ENCODE data around the gene ICOS.

ICOS gene, protein sequence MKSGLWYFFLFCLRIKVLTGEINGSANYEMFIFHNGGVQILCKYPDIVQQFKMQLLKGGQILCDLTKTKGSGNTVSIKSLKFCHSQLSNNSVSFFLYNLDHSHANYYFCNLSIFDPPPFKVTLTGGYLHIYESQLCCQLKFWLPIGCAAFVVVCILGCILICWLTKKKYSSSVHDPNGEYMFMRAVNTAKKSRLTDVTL

GRCh38 chr2:203936535-203936934, at the start of gene ICOS:
Gene ICOS, plus strand, starts transcription at chr2:203936763. Its CDS starts 52 bp downstream, at chr2:203936815.
- Mint-ChIP-seq H3K36me3 (ENCODE audit: low read depth) (peaks cover 47% of the 10 kb centered on the region), H3K9me3 (peaks cover 5% of the 10 kb centered on the region), H3K4me1 (ENCODE audit: low read depth) (peaks cover 70% of the 10 kb centered on the region), H3K27me3 (no peaks in the 10 kb centered on the region), H3K4me3 (peak within 1 kb of the TSS; percentile 94), H3K27ac (peak within 1 kb of the TSS; percentile 87)

- peaks cover 61% of the 10 kb centered on the region for H3K4me1 Mint-ChIP-seq (ENCODE audit: low read depth)
- H3K36me3 Mint-ChIP-seq (ENCODE audit: low read depth), result no peaks in the 10 kb centered on the region
- H3K27me3 Mint-ChIP-seq, result no peaks in the 10 kb centered on the region
- H3K4me3 Mint-ChIP-seq, result no peak overlapping the region
- H3K9me3 Mint-ChIP-seq, result no peaks in the 10 kb centered on the region
- no peak overlapping the region for H3K27ac Mint-ChIP-seq
These were observed 48.9 kb upstream of the ICOS start for GRCh38 chr2:203887677-203888076.

- Mint-ChIP-seq H3K9me3 (no peaks in the 10 kb centered on the region), H3K4me3 (no peak overlapping the region), H3K36me3 (ENCODE audit: low read depth) (no peaks in the 10 kb centered on the region), H3K27me3 (no peaks in the 10 kb centered on the region), H3K27ac (no peak overlapping the region), H3K4me1 (ENCODE audit: low read depth) (peaks cover 75% of the 10 kb centered on the region)
These were observed 47.0 kb upstream of the ICOS start for GRCh38 chr2:203889542-203889941.

- no peaks in the 10 kb centered on the region for H3K36me3 Mint-ChIP-seq (ENCODE audit: low read depth)
- H3K4me3 Mint-ChIP-seq, result no peak overlapping the region
- no peak overlapping the region for H3K27ac Mint-ChIP-seq
- H3K27me3 Mint-ChIP-seq, result no peaks in the 10 kb centered on the region
- peaks cover 78% of the 10 kb centered on the region for H3K4me1 Mint-ChIP-seq (ENCODE audit: low read depth)
- no peaks in the 10 kb centered on the region for H3K9me3 Mint-ChIP-seq
These were observed 46.6 kb upstream of the ICOS start for GRCh38 chr2:203889944-203890343.

DNA sequence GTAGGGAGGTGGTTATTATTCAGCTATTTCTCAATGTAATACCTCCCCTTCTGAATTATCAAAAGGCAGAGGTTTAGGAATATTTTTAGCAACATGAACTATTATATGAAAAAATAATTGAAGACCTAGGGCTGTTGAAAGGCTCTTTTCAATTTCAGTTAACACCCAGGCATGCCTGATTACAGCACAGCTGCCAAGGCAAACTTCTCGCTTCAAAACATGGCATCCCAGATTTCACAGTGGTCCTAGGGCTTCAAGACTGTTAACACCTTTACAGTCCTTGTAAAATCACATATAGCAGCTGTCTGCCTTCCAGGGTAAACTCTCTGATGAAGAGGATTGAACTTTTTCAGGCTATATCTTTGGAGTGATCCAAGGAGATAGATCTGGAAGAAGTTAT, 45.8 kb upstream of the ICOS start:
- peaks cover 77% of the 10 kb centered on the region for H3K4me1 Mint-ChIP-seq (ENCODE audit: low read depth)
- H3K27me3 Mint-ChIP-seq, result no peaks in the 10 kb centered on the region
- no peaks in the 10 kb centered on the region for H3K9me3 Mint-ChIP-seq
- H3K27ac Mint-ChIP-seq, result peak overlapping the region; percentile 84
- H3K36me3 Mint-ChIP-seq (ENCODE audit: low read depth), result no peaks in the 10 kb centered on the region
- H3K4me3 Mint-ChIP-seq, result no peak overlapping the region

GRCh38 chr2:203891474-203891873, 45.1 kb upstream of the ICOS start:
- H3K27me3 Mint-ChIP-seq, result no peaks in the 10 kb centered on the region
- peak overlapping the region; percentile 38 for H3K4me3 Mint-ChIP-seq
- peak overlapping the region; percentile 84 for H3K27ac Mint-ChIP-seq
- no peaks in the 10 kb centered on the region for H3K9me3 Mint-ChIP-seq
- H3K4me1 Mint-ChIP-seq (ENCODE audit: low read depth), result peaks cover 69% of the 10 kb centered on the region
- H3K36me3 Mint-ChIP-seq (ENCODE audit: low read depth), result no peaks in the 10 kb centered on the region

DNA sequence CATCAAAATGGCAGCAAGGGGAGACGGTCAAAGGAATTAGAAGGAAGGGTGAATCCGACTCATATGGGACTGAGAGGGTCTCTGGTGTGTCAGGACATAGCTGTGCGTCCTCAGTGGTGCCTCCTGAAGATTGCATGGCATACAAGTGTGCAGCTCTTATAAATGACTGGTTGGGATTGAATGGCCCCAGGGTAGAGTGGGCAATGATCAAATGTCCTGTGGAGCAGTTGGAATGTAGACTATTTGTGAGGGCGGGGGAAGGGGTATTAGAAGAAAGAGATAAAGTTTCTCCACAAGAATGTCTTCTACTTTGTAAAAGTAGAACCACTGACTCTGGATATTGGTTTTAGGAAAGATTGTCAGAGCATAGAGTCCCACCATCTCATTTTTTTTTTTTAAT, 44.4 kb upstream of the ICOS start:
- H3K27ac Mint-ChIP-seq, result peak overlapping the region; percentile 36

GRCh38 chr2:203893401-203893800, 43.2 kb upstream of the ICOS start:
- Mint-ChIP-seq H3K27me3 (no peaks in the 10 kb centered on the region), H3K4me1 (ENCODE audit: low read depth) (peaks cover 69% of the 10 kb centered on the region), H3K27ac (no peak overlapping the region), H3K36me3 (ENCODE audit: low read depth) (no peaks in the 10 kb centered on the region), H3K9me3 (no peaks in the 10 kb centered on the region), H3K4me3 (no peak overlapping the region)

More for the DNA sequence above, 44.4 kb upstream of the ICOS start:
- Mint-ChIP-seq H3K27me3 (no peaks in the 10 kb centered on the region), H3K9me3 (no peaks in the 10 kb centered on the region), H3K4me1 (ENCODE audit: low read depth) (peaks cover 66% of the 10 kb centered on the region), H3K4me3 (no peak overlapping the region), H3K36me3 (ENCODE audit: low read depth) (no peaks in the 10 kb centered on the region)

GRCh38 chr2:203893840-203894239, 42.7 kb upstream of the ICOS start:
- Mint-ChIP-seq H3K9me3 (no peaks in the 10 kb centered on the region), H3K4me1 (ENCODE audit: low read depth) (peaks cover 69% of the 10 kb centered on the region)

DNA sequence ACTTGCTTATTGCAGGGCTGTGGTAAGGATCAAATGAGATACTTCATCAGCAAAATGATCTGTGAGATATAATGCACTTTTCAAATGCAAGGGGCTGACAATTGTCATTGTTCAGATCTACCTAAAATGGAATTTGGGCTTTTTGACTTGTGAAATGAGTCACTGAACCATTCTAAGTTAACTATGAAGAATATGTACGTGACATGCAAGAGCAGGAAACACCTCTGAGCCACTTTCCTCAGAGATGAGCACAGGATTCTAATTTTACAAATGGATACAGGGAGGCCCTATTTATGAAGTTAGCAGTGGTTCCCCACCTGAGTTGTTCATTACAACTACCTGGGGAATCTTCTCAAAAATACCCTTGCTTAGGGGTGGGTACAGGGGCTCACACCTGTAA, 42.3 kb upstream of the ICOS start:
- H3K4me1 Mint-ChIP-seq (ENCODE audit: low read depth), result peaks cover 67% of the 10 kb centered on the region
- peak overlapping the region; percentile 35 for H3K4me3 Mint-ChIP-seq
- no peaks in the 10 kb centered on the region for H3K27me3 Mint-ChIP-seq
- H3K9me3 Mint-ChIP-seq, result no peaks in the 10 kb centered on the region
- no peaks in the 10 kb centered on the region for H3K36me3 Mint-ChIP-seq (ENCODE audit: low read depth)
- H3K27ac Mint-ChIP-seq, result peak overlapping the region; percentile 75

More at GRCh38 chr2:203893840-203894239, 42.7 kb upstream of the ICOS start:
- H3K27me3 Mint-ChIP-seq, result no peaks in the 10 kb centered on the region
- H3K4me3 Mint-ChIP-seq, result peak overlapping the region; percentile 35
- H3K36me3 Mint-ChIP-seq (ENCODE audit: low read depth), result no peaks in the 10 kb centered on the region
- H3K27ac Mint-ChIP-seq, result peak overlapping the region; percentile 75

DNA sequence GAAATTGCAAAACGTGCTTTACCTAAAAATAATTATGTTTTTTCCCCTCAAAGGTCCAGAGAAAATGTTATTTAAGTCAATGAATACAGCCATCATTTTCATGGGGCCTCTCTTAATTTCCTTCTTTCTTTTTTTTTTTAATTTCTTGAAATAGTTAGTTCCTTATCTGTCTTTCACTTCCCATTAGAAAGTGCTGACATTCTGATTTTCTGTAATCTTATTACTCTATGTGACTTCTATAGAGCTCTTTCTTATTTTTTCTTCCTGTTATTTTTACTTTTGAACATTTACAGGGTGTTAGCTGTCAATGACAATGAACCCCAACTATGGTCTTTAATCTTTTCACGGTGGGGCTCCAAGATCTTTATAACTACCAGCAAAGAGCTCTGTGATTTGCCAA, 39.0 kb upstream of the ICOS start:
- Mint-ChIP-seq H3K4me1 (ENCODE audit: low read depth) (peaks cover 36% of the 10 kb centered on the region), H3K4me3 (no peak overlapping the region), H3K36me3 (ENCODE audit: low read depth) (peaks cover 14% of the 10 kb centered on the region), H3K9me3 (peaks cover 17% of the 10 kb centered on the region), H3K27me3 (no peaks in the 10 kb centered on the region), H3K27ac (no peak overlapping the region)

DNA sequence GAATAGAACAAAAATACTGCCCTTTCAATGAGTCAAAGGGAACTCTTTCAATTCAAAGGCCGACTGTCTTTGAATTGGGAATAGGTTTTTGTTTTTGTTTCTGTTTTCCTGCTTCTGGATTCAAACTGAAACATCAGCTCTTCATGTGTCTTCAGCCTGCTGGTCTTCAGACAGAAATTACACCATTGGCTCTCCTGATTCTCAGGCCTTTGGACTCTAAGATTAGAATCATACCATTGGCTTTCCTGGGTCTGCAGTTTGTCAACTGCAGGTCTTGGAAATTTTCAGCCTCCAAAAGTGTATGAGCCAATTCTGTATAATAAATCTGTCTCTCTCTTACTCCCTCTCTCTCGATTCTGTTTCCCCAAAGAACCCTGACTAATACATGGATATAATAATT, 37.9 kb upstream of the ICOS start:
- Mint-ChIP-seq H3K27ac (no peak overlapping the region), H3K36me3 (ENCODE audit: low read depth) (peaks cover 15% of the 10 kb centered on the region), H3K4me1 (ENCODE audit: low read depth) (peaks cover 31% of the 10 kb centered on the region), H3K27me3 (no peaks in the 10 kb centered on the region), H3K4me3 (no peak overlapping the region), H3K9me3 (peaks cover 23% of the 10 kb centered on the region)

DNA sequence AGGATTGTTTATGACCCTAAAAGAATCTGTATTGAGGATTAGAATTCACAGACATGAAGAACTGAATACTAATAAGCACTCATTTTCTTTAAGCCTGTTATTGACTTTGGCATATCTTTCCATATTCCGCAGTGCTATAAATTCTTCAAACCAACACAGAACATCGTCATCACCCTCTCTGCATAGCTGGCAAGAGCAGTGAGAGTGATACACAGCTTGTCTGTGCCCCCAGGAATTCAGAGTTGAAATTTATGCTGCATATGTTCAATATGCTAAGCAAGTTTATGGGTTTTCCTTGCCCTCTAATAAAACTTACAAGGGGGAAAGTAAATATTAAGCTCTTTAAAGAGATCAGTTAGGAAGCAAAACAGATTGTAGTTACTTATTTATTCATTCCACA, 36.3 kb upstream of the ICOS start:
- Mint-ChIP-seq H3K9me3 (peaks cover 28% of the 10 kb centered on the region), H3K4me1 (ENCODE audit: low read depth) (peaks cover 15% of the 10 kb centered on the region), H3K27me3 (no peaks in the 10 kb centered on the region), H3K27ac (no peak overlapping the region), H3K4me3 (no peak overlapping the region), H3K36me3 (ENCODE audit: low read depth) (peaks cover 15% of the 10 kb centered on the region)

GRCh38 chr2:203904022-203904421, 32.5 kb upstream of the ICOS start:
- Mint-ChIP-seq H3K4me1 (ENCODE audit: low read depth) (peaks cover 9% of the 10 kb centered on the region), H3K27me3 (no peaks in the 10 kb centered on the region), H3K4me3 (no peak overlapping the region), H3K9me3 (peaks cover 28% of the 10 kb centered on the region), H3K36me3 (ENCODE audit: low read depth) (peaks cover 15% of the 10 kb centered on the region), H3K27ac (no peak overlapping the region)

DNA sequence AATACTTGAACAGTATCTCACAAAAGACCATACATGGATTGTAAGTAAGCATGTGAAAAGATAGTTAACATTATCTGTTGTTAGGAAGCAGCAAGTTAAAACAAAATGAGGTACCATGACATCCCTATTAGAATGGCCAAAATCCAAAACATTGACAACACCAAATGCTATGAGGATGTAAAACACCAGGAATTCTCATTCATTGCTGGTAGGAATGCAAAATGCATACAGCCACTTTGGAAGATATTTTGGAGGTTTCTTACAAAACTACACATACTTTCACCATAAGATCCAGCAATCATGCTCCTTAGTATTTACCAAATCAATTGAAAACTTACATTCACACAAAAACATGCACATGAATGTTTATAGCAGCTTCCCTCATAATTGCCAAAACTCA, 30.9 kb upstream of the ICOS start:
- Mint-ChIP-seq H3K27ac (no peak overlapping the region), H3K9me3 (peaks cover 25% of the 10 kb centered on the region), H3K27me3 (no peaks in the 10 kb centered on the region), H3K4me1 (ENCODE audit: low read depth) (peaks cover 24% of the 10 kb centered on the region), H3K4me3 (no peak overlapping the region), H3K36me3 (ENCODE audit: low read depth) (peaks cover 12% of the 10 kb centered on the region)

All from stimulated activated naive CD8-positive, alpha-beta T cell treated with anti-CD3 and anti-CD28 coated beads, Interleukin-15, Interleukin-2, amounts not matched to agents 100 ng/mL and 50 ng/mL, for 24 hours (primary cell).